Epithelial cell of esophagus (primary cell): ENCODE measurements around the gene MAB21L4.

Experiments used
- DNase-seq: peaks from one replicate; pipeline ENCODE4 v3.0.0; 2010; ENCODE audit warnings: low read depth
- H3K4me3 ChIP-seq: 2 replicates; pipeline ENCODE4 v1.5.1; 2011; ENCODE audit warnings: mild to moderate bottlenecking, low read length, control low read depth
- CTCF ChIP-seq: IDR thresholded peaks from 2 replicates; pipeline ENCODE4 v1.5.1; 2011; ENCODE audit warnings: low read depth, mild to moderate bottlenecking, low read length, control low read depth, inconsistent platforms; ENCODE audit not compliant: insufficient read depth; ENCODE audit errors: missing control alignments

MAB21L4 gene

GRCh38 chr2:240840435-240841060 is 55.4 kb downstream of the MAB21L4 start:
- peak; percentile 66 for TF ChIP-seq CTCF
- no peak overlapping the region for H3K4me3 ChIP-seq
- peak; percentile 51 for DNase-seq

- no peak for TF ChIP-seq CTCF
- DNase-seq, result no peak
These were observed 56.5 kb downstream of the MAB21L4 start for GRCh38 chr2:240839152-240840143.

GRCh38 chr2:240837621-240838020 is 58.3 kb downstream of the MAB21L4 start:
- TF ChIP-seq CTCF, result no peak
- no peak overlapping the region for H3K4me3 ChIP-seq
- DNase-seq, result no peak

More at GRCh38 chr2:240839152-240840143, 56.5 kb downstream of the MAB21L4 start:
- H3K4me3 ChIP-seq, result no peak overlapping the region

- H3K4me3 ChIP-seq, result no peak overlapping the region
- no peak for TF ChIP-seq CTCF
- no peak for DNase-seq
These were observed 59.0 kb downstream of the MAB21L4 start for GRCh38 chr2:240836781-240837467.
